ENCODE measurements around the gene RNASET2. TPM values are rescaled to one million over a fixed set of nuclear protein-coding genes. Genes with fewer than 3 reads are reported as not detected.

Gene RNASET2
- total and polyA plus RNA-seq, 2 of the 13 experiments (the other 11 are each of a cell fraction or from before 2014, with no cell fraction given), result 44.6 to 597 TPM

DNA sequence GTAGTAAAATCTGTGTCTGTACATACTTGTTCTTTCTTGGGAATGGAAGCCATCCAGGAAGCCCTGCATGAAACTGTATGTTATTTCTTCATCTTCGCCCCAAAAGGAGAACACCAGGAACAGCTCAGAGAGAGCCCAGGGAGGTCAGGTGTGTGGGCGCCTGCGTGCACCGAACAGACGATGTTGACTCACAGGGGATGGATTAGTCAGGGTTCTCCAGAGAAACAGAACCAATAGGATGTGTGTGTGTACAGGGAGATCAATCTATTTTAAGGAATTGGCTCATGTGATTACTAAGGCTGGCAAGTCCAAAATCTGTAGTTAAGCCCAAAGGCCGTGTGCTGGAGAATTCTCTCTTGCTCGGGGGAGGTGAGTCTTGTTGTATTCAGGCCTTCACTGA, 45.7 kb downstream of the RNASET2 start:
- H4K20me1 ChIP-seq (ENCODE audit: insufficient read depth, low read length), result no peaks in the 10 kb centered on the region
- no peak for FAIRE-seq
- TF ChIP-seq ASH2L (IDR thresholded peaks at IDR 0.05; ENCODE audit: insufficient read length, low read depth, low read length), result no peak
- H3K4me1 ChIP-seq (ENCODE audit: insufficient read depth, low read length), result no peaks in the 10 kb centered on the region
- ChIA-PET POLR2A (no interaction called here), CTCF (ENCODE audit: low intra/inter-chr PET ratio, low total read pairs) (no interaction called here)
- WGBS (ENCODE audit: low lambda C conversion rate), result 94% methylated on average over 7 of the region's 7 CpGs
- no peak overlapping the region for H3K27ac ChIP-seq (ENCODE audit: extremely low read length, insufficient read depth, low read length)
- no peak for DNase-seq (ENCODE audit: low spot score)
- H2AFZ ChIP-seq (ENCODE audit: low read length), result no peak overlapping the region
- no peaks in the 10 kb centered on the region for H3K79me2 ChIP-seq (ENCODE audit: insufficient read depth, low read length)
- no peak overlapping the region for H3K4me3 ChIP-seq (replicated peaks in 1 of 3; ENCODE audit: insufficient read depth in 1 of 3, low read depth in 2 of 3, low read length in 3 of 3)
- H3K9ac ChIP-seq (ENCODE audit: insufficient read depth, low read depth, low read length), result no peak overlapping the region
- intact Hi-C loops (cut with micrococcal nuclease; ENCODE audit: unreplicated experiment) (no loop called here), in situ Hi-C loops (cut with HindIII; ENCODE audit: extremely low pct_ligation_motif_present, low pct_unique_long_range_greater_than_20kb) (no loop called here)
- no peaks in the 10 kb centered on the region for H3K9me3 ChIP-seq (ENCODE audit: low read length)
- BruUV-seq (replicated peaks), result no TSS peak
- peaks cover 0 to 1% of the 10 kb centered on the region in 2 experiments; a peak in 2 of 5 replicates for H3K36me3 ChIP-seq (replicated peaks in 1 of 2; ENCODE audit: control insufficient read depth in 1 of 2, insufficient read depth in 2 of 2, low read length in 2 of 2)
- ATAC-seq, result no peak
- H3K27me3 ChIP-seq (ENCODE audit: control insufficient read depth in 1 of 2, insufficient read depth in 2 of 2, low read length in 2 of 2), result no peaks in the 10 kb centered on the region
- no peak overlapping the region for H3K4me2 ChIP-seq (ENCODE audit: low read depth, low read length)

- Histone ChIP-seq H3K4me1 (ENCODE audit: insufficient read depth, low read length) (no peaks in the 10 kb centered on the region), H3K27me3 (ENCODE audit: control insufficient read depth in 1 of 2, insufficient read depth in 2 of 2, low read length in 2 of 2) (no peaks in the 10 kb centered on the region), H3K27ac (ENCODE audit: extremely low read length, insufficient read depth, low read length) (no peak overlapping the region), H4K20me1 (ENCODE audit: insufficient read depth, low read length) (no peaks in the 10 kb centered on the region), H3K79me2 (ENCODE audit: insufficient read depth, low read length) (no peaks in the 10 kb centered on the region), H3K4me2 (ENCODE audit: low read depth, low read length) (no peak overlapping the region), H3K9me3 (ENCODE audit: low read length) (no peaks in the 10 kb centered on the region), H2AFZ (ENCODE audit: low read length) (no peak overlapping the region), H3K9ac (ENCODE audit: insufficient read depth, low read depth, low read length) (no peak overlapping the region), H3K36me3 (replicated peaks in 1 of 2; ENCODE audit: control insufficient read depth in 1 of 2, insufficient read depth in 2 of 2, low read length in 2 of 2) (peaks cover 0 to 1% of the 10 kb centered on the region in 2 experiments; a peak in 2 of 5 replicates), H3K4me3 (replicated peaks in 1 of 3; ENCODE audit: insufficient read depth in 1 of 3, low read depth in 2 of 3, low read length in 3 of 3) (no peak overlapping the region)
- intact Hi-C loops (cut with micrococcal nuclease; ENCODE audit: unreplicated experiment), result no loop called here
- ChIA-PET POLR2A (no interaction called here), CTCF (ENCODE audit: low intra/inter-chr PET ratio, low total read pairs) (no interaction called here)
- TF ChIP-seq, protein P1, sequence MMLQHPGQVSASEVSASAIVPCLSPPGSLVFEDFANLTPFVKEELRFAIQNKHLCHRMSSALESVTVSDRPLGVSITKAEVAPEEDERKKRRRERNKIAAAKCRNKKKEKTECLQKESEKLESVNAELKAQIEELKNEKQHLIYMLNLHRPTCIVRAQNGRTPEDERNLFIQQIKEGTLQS (CRISPR knock-in tag; IDR thresholded peaks at IDR 0.05), result no peak
- TF ChIP-seq RAD51 (IDR thresholded peaks at IDR 0.05; ENCODE audit: borderline replicate concordance) (no peak), KLF13 (CRISPR knock-in tag; IDR thresholded peaks at IDR 0.05) (no peak), ZNF317 (CRISPR knock-in tag; IDR thresholded peaks at IDR 0.05) (no peak), SATB2 (CRISPR knock-in tag; IDR thresholded peaks at IDR 0.05) (no peak), IRF2 (CRISPR knock-in tag; IDR thresholded peaks at IDR 0.05) (no peak), ZFP62 (CRISPR knock-in tag; IDR thresholded peaks at IDR 0.05) (no peak), DDIT3 (CRISPR knock-in tag; IDR thresholded peaks at IDR 0.05) (no peak), ZNF343 (CRISPR knock-in tag; IDR thresholded peaks at IDR 0.05) (no peak), SOX6 (IDR thresholded peaks at IDR 0.05) (no peak), SOX6 (CRISPR knock-in tag; IDR thresholded peaks at IDR 0.05) (no peak)
- TF ChIP-seq, protein P2, sequence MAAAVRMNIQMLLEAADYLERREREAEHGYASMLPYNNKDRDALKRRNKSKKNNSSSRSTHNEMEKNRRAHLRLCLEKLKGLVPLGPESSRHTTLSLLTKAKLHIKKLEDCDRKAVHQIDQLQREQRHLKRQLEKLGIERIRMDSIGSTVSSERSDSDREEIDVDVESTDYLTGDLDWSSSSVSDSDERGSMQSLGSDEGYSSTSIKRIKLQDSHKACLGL (CRISPR knock-in tag; IDR thresholded peaks at IDR 0.05), result no peak
- TF ChIP-seq, protein P3, sequence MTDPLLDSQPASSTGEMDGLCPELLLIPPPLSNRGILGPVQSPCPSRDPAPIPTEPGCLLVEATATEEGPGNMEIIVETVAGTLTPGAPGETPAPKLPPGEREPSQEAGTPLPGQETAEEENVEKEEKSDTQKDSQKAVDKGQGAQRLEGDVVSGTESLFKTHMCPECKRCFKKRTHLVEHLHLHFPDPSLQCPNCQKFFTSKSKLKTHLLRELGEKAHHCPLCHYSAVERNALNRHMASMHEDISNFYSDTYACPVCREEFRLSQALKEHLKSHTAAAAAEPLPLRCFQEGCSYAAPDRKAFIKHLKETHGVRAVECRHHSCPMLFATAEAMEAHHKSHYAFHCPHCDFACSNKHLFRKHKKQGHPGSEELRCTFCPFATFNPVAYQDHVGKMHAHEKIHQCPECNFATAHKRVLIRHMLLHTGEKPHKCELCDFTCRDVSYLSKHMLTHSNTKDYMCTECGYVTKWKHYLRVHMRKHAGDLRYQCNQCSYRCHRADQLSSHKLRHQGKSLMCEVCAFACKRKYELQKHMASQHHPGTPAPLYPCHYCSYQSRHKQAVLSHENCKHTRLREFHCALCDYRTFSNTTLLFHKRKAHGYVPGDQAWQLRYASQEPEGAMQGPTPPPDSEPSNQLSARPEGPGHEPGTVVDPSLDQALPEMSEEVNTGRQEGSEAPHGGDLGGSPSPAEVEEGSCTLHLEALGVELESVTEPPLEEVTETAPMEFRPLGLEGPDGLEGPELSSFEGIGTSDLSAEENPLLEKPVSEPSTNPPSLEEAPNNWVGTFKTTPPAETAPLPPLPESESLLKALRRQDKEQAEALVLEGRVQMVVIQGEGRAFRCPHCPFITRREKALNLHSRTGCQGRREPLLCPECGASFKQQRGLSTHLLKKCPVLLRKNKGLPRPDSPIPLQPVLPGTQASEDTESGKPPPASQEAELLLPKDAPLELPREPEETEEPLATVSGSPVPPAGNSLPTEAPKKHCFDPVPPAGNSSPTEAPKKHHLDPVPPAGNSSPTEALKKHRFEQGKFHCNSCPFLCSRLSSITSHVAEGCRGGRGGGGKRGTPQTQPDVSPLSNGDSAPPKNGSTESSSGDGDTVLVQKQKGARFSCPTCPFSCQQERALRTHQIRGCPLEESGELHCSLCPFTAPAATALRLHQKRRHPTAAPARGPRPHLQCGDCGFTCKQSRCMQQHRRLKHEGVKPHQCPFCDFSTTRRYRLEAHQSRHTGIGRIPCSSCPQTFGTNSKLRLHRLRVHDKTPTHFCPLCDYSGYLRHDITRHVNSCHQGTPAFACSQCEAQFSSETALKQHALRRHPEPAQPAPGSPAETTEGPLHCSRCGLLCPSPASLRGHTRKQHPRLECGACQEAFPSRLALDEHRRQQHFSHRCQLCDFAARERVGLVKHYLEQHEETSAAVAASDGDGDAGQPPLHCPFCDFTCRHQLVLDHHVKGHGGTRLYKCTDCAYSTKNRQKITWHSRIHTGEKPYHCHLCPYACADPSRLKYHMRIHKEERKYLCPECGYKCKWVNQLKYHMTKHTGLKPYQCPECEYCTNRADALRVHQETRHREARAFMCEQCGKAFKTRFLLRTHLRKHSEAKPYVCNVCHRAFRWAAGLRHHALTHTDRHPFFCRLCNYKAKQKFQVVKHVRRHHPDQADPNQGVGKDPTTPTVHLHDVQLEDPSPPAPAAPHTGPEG (CRISPR knock-in tag; IDR thresholded peaks at IDR 0.05), result no peak
- DNase-seq (ENCODE audit: low spot score) (no peak), ATAC-seq (no peak), FAIRE-seq (no peak)
- in situ Hi-C loops (cut with HindIII; ENCODE audit: extremely low pct_ligation_motif_present, low pct_unique_long_range_greater_than_20kb), result no loop called here
- BruUV-seq (replicated peaks), result no TSS peak
- 82% methylated on average over 2 of the region's 2 CpGs for WGBS (ENCODE audit: low lambda C conversion rate)
Measured at GRCh38 chr6:166908811-166909210, 47.5 kb downstream of the RNASET2 start.

Data from HepG2 (cell line).